HCEC 1CT (cell line): Measurements from ENCODE around the gene SCUBE2.
"Not testable (repeated sequence)": the region's sequence is repeated elsewhere in the genome, so short reads cannot be mapped to it uniquely, and the experiment has no call there.

Experiments used
- DNase-seq: peaks from one replicate; pipeline ENCODE4 v3.0.0-alpha.2; 2017

Gene SCUBE2

GRCh38 chr11:9004183-9004926, 87.0 kb downstream of the SCUBE2 start:
- DNase-seq = no peak

GRCh38 chr11:9003573-9004182, 87.7 kb downstream of the SCUBE2 start, which contains the start of gene NRIP3:
NRIP3 (minus strand) TSS chr11:9004001; CDS start chr11:9003935, 66 bp downstream.
- DNase-seq = peak; percentile 23

GRCh38 chr11:9002920-9003572, 88.4 kb downstream of the SCUBE2 start:
- DNase-seq = no peak

- peak; percentile 91 for DNase-seq
Observed at GRCh38 chr11:9001736-9002135, 89.7 kb downstream of the SCUBE2 start.

- no peak for DNase-seq
Observed at GRCh38 chr11:8998017-8998416, 93.4 kb downstream of the SCUBE2 start.

- no peak for DNase-seq
Observed at GRCh38 chr11:8997451-8997850, 93.9 kb downstream of the SCUBE2 start.

GRCh38 chr11:8989453-8989852, 101.9 kb downstream of the SCUBE2 start:
- DNase-seq = peak; percentile 11

GRCh38 chr11:8988329-8989234, 102.8 kb downstream of the SCUBE2 start:
- peak; percentile 19 for DNase-seq

GRCh38 chr11:8987446-8987845, 104.0 kb downstream of the SCUBE2 start:
- no peak for DNase-seq

GRCh38 chr11:8986772-8987171, 104.6 kb downstream of the SCUBE2 start:
- not testable (repeated sequence) for DNase-seq

GRCh38 chr11:8985462-8985861, 105.9 kb downstream of the SCUBE2 start:
- no peak for DNase-seq

GRCh38 chr11:8983552-8983951, 107.8 kb downstream of the SCUBE2 start:
- no peak for DNase-seq

GRCh38 chr11:8980485-8980884, 110.9 kb downstream of the SCUBE2 start:
- no peak for DNase-seq

- not testable (repeated sequence) for DNase-seq
Observed at GRCh38 chr11:8979365-8979764, 112.0 kb downstream of the SCUBE2 start.

GRCh38 chr11:8973121-8973520, 118.3 kb downstream of the SCUBE2 start:
- DNase-seq = no peak

GRCh38 chr11:8971924-8972316, 119.5 kb downstream of the SCUBE2 start:
- no peak for DNase-seq

- DNase-seq = no peak
Observed at GRCh38 chr11:8971196-8971923, 120.0 kb downstream of the SCUBE2 start.
